ENCODE measurements around the gene CLEC16A. TPM values are rescaled to one million over a fixed set of nuclear protein-coding genes. Genes with fewer than 3 reads are reported as not detected.

The CLEC16A gene
- total and polyA plus RNA-seq, 9 of the 15 experiments (the other 6 are each of a cell fraction or from before 2014, with no cell fraction given), result 1.00 to 22.3 (median 10.0) TPM

DNA sequence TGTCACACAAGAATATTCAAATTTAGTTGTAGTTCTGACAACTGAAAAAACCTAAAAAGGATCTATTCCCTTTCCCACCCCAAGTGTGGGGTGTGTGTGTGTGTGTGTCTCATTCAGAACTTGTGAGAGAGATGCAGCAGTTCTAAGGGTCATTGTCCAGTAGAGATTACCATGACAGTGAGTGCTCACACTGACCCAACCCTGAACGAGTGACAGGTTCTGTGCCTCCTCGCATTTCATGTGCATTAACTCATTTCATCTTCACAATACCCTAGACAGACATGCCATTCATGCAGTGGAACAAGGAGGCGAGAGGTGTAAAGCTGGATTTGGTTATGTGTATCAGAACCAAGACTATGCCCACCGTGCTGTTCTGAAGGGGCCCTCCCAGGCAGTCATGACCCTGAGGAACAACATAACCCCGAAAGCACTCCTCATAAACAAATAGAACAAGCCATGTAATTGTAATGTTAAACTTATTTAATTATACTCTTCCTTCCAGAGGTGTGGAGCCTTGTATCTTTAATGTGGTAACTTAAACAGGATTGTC is 102.1 kb downstream of the CLEC16A start (continued):
- TF ChIP-seq, protein P1, sequence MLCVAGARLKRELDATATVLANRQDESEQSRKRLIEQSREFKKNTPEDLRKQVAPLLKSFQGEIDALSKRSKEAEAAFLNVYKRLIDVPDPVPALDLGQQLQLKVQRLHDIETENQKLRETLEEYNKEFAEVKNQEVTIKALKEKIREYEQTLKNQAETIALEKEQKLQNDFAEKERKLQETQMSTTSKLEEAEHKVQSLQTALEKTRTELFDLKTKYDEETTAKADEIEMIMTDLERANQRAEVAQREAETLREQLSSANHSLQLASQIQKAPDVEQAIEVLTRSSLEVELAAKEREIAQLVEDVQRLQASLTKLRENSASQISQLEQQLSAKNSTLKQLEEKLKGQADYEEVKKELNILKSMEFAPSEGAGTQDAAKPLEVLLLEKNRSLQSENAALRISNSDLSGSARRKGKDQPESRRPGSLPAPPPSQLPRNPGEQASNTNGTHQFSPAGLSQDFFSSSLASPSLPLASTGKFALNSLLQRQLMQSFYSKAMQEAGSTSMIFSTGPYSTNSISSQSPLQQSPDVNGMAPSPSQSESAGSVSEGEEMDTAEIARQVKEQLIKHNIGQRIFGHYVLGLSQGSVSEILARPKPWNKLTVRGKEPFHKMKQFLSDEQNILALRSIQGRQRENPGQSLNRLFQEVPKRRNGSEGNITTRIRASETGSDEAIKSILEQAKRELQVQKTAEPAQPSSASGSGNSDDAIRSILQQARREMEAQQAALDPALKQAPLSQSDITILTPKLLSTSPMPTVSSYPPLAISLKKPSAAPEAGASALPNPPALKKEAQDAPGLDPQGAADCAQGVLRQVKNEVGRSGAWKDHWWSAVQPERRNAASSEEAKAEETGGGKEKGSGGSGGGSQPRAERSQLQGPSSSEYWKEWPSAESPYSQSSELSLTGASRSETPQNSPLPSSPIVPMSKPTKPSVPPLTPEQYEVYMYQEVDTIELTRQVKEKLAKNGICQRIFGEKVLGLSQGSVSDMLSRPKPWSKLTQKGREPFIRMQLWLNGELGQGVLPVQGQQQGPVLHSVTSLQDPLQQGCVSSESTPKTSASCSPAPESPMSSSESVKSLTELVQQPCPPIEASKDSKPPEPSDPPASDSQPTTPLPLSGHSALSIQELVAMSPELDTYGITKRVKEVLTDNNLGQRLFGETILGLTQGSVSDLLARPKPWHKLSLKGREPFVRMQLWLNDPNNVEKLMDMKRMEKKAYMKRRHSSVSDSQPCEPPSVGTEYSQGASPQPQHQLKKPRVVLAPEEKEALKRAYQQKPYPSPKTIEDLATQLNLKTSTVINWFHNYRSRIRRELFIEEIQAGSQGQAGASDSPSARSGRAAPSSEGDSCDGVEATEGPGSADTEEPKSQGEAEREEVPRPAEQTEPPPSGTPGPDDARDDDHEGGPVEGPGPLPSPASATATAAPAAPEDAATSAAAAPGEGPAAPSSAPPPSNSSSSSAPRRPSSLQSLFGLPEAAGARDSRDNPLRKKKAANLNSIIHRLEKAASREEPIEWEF (CRISPR knock-in tag; IDR thresholded peaks at IDR 0.05), result no peak

DNA sequence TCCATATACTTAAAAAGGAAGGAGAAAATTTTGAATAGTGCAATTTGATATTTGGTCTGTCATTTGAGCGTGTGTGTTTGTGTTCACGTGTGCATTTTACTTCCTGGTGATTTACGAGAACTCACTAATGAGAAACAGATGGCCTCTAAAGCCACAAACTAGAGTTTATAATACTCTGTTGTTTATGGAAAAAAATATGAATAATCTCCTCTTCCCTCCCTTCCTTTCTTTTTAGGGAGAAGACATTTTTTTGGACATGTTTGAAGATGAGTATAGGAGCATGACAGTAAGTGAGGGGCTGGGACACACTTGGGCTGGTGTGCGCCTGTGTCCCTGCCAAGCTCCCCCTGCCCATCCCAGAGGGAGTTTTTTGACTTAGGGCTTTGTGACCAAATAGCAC is 102.7 kb downstream of the CLEC16A start:
- H3K79me2 ChIP-seq (ENCODE audit: control insufficient read depth, insufficient read depth, low read length), result no peaks in the 10 kb centered on the region
- BruUV-seq (replicated peaks), result no TSS peak
- POLR2A ChIA-PET, result interaction anchor here (0.7 kb wide), 2 partner anchors 10 to 23 kb away, joined by 3 to 4 read pairs; no protein-coding TSS in a partner anchor
- no peaks in the 10 kb centered on the region for H3K27me3 ChIP-seq (ENCODE audit: control insufficient read depth in 2 of 2, insufficient read depth in 2 of 2, low read length in 2 of 2)
- H4K20me1 ChIP-seq (replicated peaks; ENCODE audit: control insufficient read depth, insufficient read depth, low read length), result 0 out of 2 replicates have a peak, but pooled peaks cover 6% of the 10 kb centered on the region
- H3K4me3 ChIP-seq, result no peak overlapping the region
- no peak overlapping the region for H2AFZ ChIP-seq (ENCODE audit: low read depth, low read length)
- DNase-seq (ENCODE audit: extremely low read depth in 1 of 4, low spot score in 3 of 4) (no peak), ATAC-seq (no peak), FAIRE-seq (no peak)
- WGBS (ENCODE audit: insufficient coverage, low coverage, missing lambda C conversion rate), result 82% methylated on average over 4 of the region's 4 CpGs
- in situ Hi-C loops (cut with MboI) (no loop called here), intact Hi-C loops (cut with micrococcal nuclease) (no loop called here)
- peaks cover 37% of the 10 kb centered on the region; the same call in 2 of the 3 replicates for H3K36me3 ChIP-seq (ENCODE audit: control insufficient read depth, insufficient read depth, low read length)
- no peaks in the 10 kb centered on the region for H3K9me1 ChIP-seq (ENCODE audit: control insufficient read depth, insufficient read depth, low read length)
- no peaks in the 10 kb centered on the region for H3K9me3 ChIP-seq (replicated peaks; ENCODE audit: control insufficient read depth, insufficient read depth, low read depth, low read length)
- H3K4me1 ChIP-seq (replicated peaks in 1 of 2; ENCODE audit: control insufficient read depth in 2 of 2, insufficient read depth in 2 of 2, low read length in 2 of 2), result peaks cover 5 to 6% of the 10 kb centered on the region in 2 experiments
- H3K4me2 ChIP-seq (ENCODE audit: insufficient read depth, low read length), result no peak overlapping the region
- H3K9ac ChIP-seq (ENCODE audit: insufficient read depth in 1 of 2, low read depth in 2 of 2, low read length in 2 of 2), result no peak overlapping the region
- no peak overlapping the region for H3K27ac ChIP-seq (ENCODE audit: extremely low read depth, low read depth, low read length)
- CTCF ChIA-PET (ENCODE audit: low intra/inter-chr PET ratio), result no interaction called here
- no peak for TF ChIP-seq CCAR2 (IDR thresholded peaks at IDR 0.05; ENCODE audit: low read depth, low read length)
- TF ChIP-seq COPS2 (conservative IDR thresholded peaks at IDR 0.05), result no peak
- no peak for TF ChIP-seq L3MBTL2 (IDR thresholded peaks at IDR 0.05)
- TF ChIP-seq MAFF (IDR thresholded peaks at IDR 0.05; ENCODE audit: low read length), result no peak
- no peak for TF ChIP-seq NCOA2 (IDR thresholded peaks at IDR 0.05; ENCODE audit: partially characterized antibody in 2 of 2)
- no peak for TF ChIP-seq YY1 (IDR thresholded peaks at IDR 0.05; ENCODE audit: borderline replicate concordance in 1 of 3, control insufficient read depth in 1 of 3, extremely low read depth in 1 of 3, insufficient read depth in 3 of 3, insufficient read length in 1 of 3, insufficient replicate concordance in 2 of 3, low read depth in 1 of 3, low read length in 2 of 3)
- TF ChIP-seq RFX7 (CRISPR knock-in tag; IDR thresholded peaks at IDR 0.05), result no peak

Data from K562 (cell line).